Activated T-helper 1 cell treated with anti-CD3 and anti-CD28 coated beads, Interleukin-2, amount 50 U/mL, for 16 hours (primary cell): ENCODE data around the gene EIF4E2.
A peak's percentile ranks its signal among the peaks of the same experiment; 100 is the strongest.

Experiments used
- DNase-seq, 2 donors: peaks; one replicate each; pipeline ENCODE4 v3.0.0-alpha.2; 2020; ENCODE audit warnings: low read depth in 1 of 2, low spot score in 1 of 2

The EIF4E2 gene

DNA sequence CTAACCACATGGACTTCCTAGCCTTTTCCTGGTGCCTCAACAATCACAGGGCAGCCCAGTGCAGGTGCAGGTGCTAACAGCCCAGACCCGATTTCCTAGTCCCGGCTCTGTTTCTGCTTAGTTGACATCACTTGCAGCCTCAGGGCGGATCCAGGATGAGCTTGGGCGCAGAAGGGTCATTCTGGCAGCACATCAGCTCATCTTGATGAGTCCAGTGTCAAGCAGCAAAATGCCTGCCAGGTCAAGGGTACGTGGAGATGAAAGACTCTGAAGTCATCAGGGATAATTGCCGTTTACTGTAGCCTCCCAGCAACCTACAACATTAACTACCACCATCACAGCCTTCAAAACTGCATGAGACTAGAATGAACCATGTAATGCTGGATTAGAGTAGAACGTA lies 43.5 kb downstream of the EIF4E2 start:
- DNase-seq = no peak

DNA sequence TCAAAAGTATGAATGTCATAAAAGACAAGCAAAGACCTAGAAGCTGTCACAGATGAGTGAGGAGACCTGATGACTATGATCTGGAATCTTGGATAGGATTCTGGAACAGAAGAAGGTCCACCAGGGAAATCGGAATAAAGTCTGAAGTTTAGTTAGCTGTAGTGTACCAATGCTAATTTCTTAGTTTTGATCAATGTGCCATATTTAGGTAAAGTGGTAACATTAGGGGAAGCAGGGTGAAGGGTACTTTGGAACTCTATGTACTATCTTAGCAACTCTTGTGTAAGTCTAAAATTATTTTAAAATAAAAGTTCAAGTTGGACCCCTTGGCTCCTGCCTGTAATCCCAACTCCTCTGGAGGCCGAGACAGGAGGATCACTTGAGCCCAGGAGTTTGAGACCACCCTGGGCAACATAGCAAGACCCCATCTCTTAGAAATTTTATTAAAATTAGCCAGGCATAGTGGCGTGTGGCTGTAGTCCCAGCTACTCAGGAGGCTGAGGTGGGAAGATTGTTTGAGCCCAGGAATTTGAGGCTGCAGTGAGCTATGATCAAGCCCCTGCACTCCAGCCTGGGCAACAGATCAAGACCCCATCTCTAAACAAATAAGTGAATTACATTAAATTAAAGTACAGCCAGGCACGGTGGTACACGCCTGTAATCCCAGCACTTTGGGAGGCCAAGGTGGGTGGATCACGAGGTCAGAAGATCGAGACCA lies 47.0 kb downstream of the EIF4E2 start:
- no peak for DNase-seq

DNA sequence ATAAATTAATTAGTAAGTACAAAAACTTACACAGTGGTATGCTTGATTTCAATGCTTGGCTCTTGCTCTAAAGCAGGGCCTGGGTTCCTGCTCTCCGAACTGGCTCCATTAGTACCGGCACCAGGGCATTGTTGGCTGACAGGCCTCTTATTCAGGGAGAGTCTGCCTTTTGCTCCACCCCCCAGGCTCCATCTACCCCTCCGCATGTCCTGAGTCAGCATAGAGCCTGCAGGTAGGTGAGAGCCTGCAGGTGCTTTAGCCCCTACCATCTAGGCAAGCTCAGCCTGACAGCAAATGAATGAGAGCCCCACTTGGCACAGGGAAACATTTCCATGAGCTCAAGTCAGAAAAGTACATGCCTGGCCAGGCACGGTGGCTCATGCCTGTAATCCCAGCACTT lies 47.8 kb downstream of the EIF4E2 start:
- no peak for DNase-seq

DNA sequence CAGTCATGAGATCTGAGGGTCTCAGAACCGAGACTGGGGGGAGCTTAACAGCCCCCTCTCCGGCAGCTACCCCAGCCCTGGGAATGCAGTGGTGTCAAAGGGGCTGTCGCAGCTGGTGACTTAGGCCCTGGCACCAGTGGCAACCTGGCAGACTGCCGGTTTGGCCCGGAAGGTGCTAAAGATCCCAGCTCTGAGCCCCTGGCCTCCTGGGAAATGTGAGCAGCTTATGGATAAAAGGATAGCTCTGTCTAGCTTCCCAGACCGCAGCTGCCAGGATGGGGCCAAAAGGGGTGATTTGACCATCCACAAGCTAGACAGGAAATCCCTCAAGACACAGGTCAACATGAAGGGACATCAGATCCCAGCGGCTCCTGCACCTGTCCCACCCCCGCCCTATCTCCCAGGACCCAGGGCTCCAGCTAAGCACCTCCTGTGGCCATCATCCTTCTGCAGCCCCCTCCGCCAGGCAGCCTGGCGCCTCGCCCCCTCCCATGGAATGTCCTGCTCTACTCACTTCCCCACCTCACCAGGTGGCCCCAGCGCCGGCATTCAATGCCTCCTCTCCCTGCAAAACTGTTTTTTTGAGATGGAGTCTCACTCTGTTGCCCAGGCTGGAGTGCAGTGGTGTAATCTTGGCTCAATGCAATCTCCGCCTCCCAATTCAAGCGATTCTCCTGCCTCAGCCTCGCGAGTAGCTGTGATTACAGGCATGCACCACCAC lies 49.7 kb downstream of the EIF4E2 start:
- no peak for DNase-seq

DNA sequence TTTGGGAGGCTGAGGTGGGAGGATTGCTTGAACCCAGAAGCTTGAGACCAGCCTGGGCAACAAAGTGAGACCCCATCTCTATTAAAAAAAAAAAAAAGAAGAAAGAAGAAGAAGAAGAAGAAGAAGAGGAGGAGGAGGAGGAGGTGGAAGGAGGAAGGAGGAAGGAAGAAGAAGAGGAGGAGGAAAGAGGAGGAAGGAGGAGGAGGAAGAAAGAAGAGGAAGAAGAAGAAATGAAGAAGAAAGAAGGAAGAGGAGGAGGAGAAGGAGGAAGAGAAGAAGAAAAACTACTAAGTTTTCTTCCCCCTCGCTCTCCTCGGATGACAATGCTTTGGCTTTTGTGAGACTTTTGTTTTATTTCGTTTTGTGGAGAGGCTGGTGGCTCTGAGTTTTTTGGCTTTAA lies 52.8 kb downstream of the EIF4E2 start:
- DNase-seq = no peak

DNA sequence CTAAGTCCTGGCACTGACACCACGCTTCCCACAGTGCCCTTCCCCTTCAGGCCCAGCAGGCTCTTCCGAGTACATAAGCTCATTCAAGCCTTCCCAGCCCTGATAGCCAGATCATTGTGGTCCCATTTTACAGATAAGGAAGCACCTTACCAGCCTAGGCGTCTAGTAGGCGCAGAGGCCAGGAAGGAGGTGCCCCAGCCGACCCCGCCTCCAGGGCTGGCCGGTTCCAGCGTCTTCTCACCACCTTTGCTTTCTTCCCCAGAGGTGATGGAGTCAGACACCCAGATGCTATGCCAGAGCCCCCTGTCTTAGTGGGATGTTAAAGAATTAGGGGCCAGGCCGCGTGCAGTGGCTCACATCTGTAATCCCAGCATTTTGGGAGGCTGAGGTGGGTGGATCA lies 54.0 kb downstream of the EIF4E2 start:
- DNase-seq = no peak

DNA sequence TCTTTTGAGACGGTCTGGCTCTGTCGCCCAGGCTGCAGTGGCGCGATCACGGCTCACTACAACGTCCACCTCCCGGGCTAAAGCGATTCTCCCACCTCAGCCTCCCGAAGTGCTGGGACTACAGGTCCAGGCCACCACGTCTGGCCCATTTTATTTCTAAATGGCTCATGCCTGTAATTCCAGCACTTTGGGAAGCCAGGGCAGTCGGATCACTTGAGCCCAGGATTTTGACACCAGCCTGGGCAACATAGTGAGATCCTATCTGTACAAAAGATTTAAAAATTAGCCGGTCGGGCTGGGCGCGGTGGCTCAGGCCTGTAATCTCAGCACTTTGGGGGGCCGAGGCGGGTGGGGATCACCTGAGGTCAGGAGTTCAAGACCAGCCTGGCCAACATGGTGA lies 56.5 kb downstream of the EIF4E2 start:
- no peak for DNase-seq

DNA sequence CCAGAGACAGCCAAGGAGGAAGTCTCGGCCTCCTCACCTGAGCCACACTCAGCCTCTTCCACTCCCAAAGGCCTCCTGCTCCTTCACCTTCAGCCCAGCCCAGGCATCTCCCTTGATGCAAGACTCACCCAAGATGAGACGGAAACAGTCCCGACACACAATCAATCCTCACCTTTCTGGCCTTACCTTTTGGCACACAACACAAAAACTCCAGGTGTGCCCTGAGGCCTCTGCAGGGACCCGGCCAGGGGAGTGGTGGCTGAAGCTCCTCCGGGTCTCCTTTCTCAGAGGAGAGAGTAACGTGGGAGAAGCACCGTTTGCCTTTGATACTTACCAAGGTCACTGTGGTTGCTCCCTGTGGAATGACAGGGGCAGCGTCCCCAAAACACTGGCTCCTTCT lies 59.1 kb downstream of the EIF4E2 start:
- DNase-seq = no peak

DNA sequence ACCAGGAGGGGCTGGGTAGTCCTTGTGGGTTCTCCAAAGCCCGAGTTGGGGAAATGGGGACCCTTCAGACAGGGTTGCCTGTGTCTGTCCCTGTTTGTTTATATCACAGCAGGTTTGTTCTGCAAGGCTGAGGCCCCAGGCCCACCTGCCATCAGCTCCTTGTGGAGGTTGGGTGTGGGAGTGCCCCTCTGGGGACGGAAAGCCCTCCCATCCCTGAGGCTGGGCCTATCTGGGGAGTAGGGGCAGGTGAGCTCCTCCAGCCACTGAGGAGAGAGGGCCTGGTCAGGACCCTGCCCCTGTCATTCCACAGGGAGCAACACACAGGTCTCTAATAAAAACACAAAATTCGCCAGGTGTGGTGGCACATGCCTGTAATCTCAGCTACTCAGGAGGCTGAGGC lies 59.6 kb downstream of the EIF4E2 start:
- no peak for DNase-seq

DNA sequence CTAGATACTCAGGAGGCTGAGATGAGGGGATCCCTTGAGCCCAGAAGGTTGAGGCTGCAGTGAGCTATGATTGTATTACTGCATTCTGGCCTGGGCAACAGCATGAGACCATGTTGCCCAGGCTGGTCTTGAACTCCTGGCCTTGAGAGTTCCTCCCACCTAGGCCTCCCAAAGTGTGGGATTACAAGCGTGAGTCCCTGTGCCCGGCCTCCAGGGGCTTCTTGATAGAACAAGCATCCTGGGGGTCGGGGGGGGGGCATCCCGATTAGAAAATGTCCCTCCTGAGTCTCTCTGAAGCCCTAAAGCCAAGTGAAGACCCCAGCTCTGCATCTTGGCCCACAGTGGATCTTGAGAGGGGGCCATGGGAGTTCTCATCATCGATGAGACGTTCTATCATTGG lies 60.6 kb downstream of the EIF4E2 start:
- no peak for DNase-seq

DNA sequence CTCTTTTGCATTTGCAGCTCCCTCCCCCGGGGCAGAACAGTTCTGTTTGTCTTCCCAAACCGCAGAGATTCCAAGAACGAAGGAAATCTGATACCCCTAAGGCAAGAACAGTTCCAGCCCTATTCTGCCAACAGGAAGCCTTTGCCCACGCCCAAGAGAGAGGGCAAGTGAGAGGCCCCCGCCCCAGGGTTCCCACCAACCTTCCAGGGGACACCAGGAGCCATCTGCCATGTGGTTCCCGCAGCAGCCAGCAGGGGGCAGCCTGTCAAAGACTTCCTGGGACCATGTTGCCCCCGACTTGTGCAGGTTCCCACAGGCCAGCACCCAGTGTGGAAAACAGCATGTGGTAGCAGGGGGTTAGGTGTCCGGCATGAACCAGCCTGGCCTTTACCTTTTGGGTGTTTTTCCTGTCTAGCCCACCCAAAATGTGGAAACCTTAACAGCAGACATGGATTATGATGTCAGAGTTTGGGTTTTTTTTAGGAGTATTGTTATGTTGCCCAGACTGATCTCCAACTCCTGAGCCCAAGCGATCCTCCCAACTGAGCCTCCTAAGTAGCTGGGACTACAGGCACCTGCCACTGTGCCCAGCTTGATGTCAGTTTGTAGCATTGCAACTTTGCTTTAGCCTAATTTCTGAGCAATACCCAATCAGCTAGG lies 61.2 kb downstream of the EIF4E2 start:
- peak; percentile 50 to 52 for DNase-seq

DNA sequence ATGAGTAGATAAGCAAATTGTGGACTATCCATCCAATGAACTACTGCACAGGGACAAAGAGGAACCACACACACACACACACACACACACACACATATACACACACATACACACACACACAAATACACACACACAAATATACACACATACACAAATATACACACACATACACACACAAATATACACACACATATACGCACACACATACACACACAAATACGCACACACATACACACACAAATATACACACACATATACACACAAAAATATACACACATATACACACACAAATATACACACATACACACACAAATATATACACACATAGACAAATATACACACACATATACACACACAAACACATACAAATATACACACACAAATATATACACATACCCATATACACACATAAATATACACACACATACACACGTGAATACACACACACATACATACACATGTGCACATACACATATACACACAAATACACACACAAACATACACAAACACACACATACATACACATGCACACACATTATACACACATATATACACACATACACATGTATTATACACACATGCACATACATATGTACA lies 63.1 kb downstream of the EIF4E2 start:
- DNase-seq = no peak

DNA sequence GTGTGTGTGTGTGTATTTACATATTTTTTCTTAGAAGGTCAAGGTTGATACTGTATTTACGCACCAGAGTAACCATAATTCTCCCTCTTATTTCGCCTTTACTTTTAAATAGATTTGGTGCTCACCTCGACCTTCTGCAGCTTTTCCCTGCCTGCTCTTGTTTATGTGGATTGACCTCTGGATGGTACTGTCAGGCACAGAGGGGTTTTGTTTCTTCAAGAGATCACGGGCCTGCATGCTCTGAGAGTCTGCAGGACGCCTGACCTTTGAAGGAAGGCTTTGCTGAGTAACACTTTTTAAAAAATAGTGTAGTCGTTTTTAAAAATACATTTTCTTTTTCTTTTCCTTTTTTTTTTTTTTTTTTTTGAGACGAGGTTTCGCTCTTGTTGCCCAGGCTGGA lies 64.8 kb downstream of the EIF4E2 start:
- no peak for DNase-seq
